CMK (cell line): ENCODE measurements around the gene TMEM229B.

Experiments used
- DNase-seq: peaks from one replicate; pipeline ENCODE4 v3.0.0-alpha.2; 2010; ENCODE audit warnings: low read depth

Gene TMEM229B

GRCh38 chr14:67487937-67488893 is at the start of gene TMEM229B:
TSS of gene TMEM229B (minus strand) at chr14:67488721. CDS start at chr14:67473923, 14,798 bp downstream.
- DNase-seq, result no peak

- no peak for DNase-seq
Observed at GRCh38 chr14:67537736-67538135, 49.2 kb upstream of the TMEM229B start.

- no peak for DNase-seq
Observed at GRCh38 chr14:67536087-67536486, 47.6 kb upstream of the TMEM229B start.

GRCh38 chr14:67533754-67534085 is 45.2 kb upstream of the TMEM229B start:
- DNase-seq, result no peak

- DNase-seq, result no peak
Observed at GRCh38 chr14:67532998-67533753, 44.7 kb upstream of the TMEM229B start, which contains the start of gene PLEKHH1. TSS of gene PLEKHH1 (plus strand) at chr14:67533290. CDS start at chr14:67541868, 8,578 bp downstream.

- DNase-seq, result no peak
Observed at GRCh38 chr14:67532606-67532997, 44.1 kb upstream of the TMEM229B start.

GRCh38 chr14:67529947-67530935 is 41.7 kb upstream of the TMEM229B start:
- DNase-seq, result no peak

- DNase-seq, result no peak
Observed at GRCh38 chr14:67528276-67528675, 39.8 kb upstream of the TMEM229B start.

- DNase-seq, result no peak
Observed at GRCh38 chr14:67527756-67528155, 39.2 kb upstream of the TMEM229B start.

- DNase-seq, result peak; percentile 9
Observed at GRCh38 chr14:67526676-67527459, 38.3 kb upstream of the TMEM229B start.

GRCh38 chr14:67526181-67526580 is 37.7 kb upstream of the TMEM229B start:
- DNase-seq, result no peak

GRCh38 chr14:67525389-67525788 is 36.9 kb upstream of the TMEM229B start:
- DNase-seq, result no peak

GRCh38 chr14:67524634-67524963 is 36.1 kb upstream of the TMEM229B start:
- no peak for DNase-seq

GRCh38 chr14:67523764-67524633 is 35.5 kb upstream of the TMEM229B start:
- no peak for DNase-seq

- no peak for DNase-seq
Observed at GRCh38 chr14:67522270-67522669, 33.7 kb upstream of the TMEM229B start.

- DNase-seq, result no peak
Observed at GRCh38 chr14:67520482-67520881, 32.0 kb upstream of the TMEM229B start.

GRCh38 chr14:67519406-67519805 is 30.9 kb upstream of the TMEM229B start:
- no peak for DNase-seq

- no peak for DNase-seq
Observed at GRCh38 chr14:67517083-67517482, 28.6 kb upstream of the TMEM229B start.

- DNase-seq, result no peak
Observed at GRCh38 chr14:67516676-67517075, 28.2 kb upstream of the TMEM229B start.
